A549 (cell line): ENCODE data around the gene KCTD5. TPM values are rescaled to one million over a fixed set of nuclear protein-coding genes. Genes with fewer than 3 reads are reported as not detected.

ENCODE experiments used
- ATAC-seq, 2 experiments: fragments of 200-7000 bp in 1 of 2; fragments of >200 bp in 1 of 2; cut with Nextera tagmentation in 1 of 2; cut with Tn5 transposase in 1 of 2; 3 replicates each; pipeline versions ENCODE4 v1.8.0 to v1.9.1; 2018 to 2020; ENCODE audit warnings: mild to moderate bottlenecking in 1 of 2, moderate library complexity in 1 of 2
- CTCF ChIA-PET: fragments of 300-600 bp; sonication (Branson Sonifier 250); formaldehyde crosslinking; extraction: SDS; loops from one replicate; lab custom pipeline; 2021; ENCODE audit warnings: antibody characterized with exemption, inconsistent platforms; lab: Yijun Ruan, JAX
- POLR2A ChIA-PET: fragments of 350-600 bp; formaldehyde crosslinking; extraction: SDS; loops from one replicate; lab custom pipeline; 2021; ENCODE audit warnings: antibody characterized with exemption, inconsistent platforms; lab: Yijun Ruan, JAX
- DNase-seq, 2 experiments: peaks; one replicate each; pipeline versions ENCODE4 v3.0.0 to v3.0.0-alpha.2; 2011 to 2016; ENCODE audit warnings: low read depth in 1 of 2, low spot score in 1 of 2
- FAIRE-seq: peaks from 2 replicates; lab custom pipeline; 2011; peaks lifted over from hg19 to GRCh38; lab: Jason Lieb, UNC
- H3K27ac ChIP-seq, 2 experiments: fragments of >200 bp; sonication (Bioruptor Twin); formaldehyde crosslinking; 3 replicates each; pipeline ENCODE4 v1.5.1; 2016 to 2017
- H3K4me1 ChIP-seq: fragments of >200 bp; sonication (Bioruptor Twin); formaldehyde crosslinking; 3 replicates; pipeline ENCODE4 v1.6.1; 2016
- H3K4me2 ChIP-seq: fragments of >200 bp; sonication (Bioruptor Twin); formaldehyde crosslinking; 3 replicates; pipeline ENCODE4 v1.6.1; 2016
- H3K4me3 ChIP-seq: fragments of >200 bp; sonication (Bioruptor Twin); formaldehyde crosslinking; 3 replicates; pipeline ENCODE4 v1.5.1; 2016
- H3K9me3 ChIP-seq: fragments of >200 bp; sonication (Bioruptor Twin); formaldehyde crosslinking; 3 replicates; pipeline ENCODE4 v1.6.1; 2016
- CBX2 ChIP-seq: fragments of 200-600 bp; sonication (generic); IDR thresholded peaks from 2 replicates; pipeline ENCODE4 v1.6.1; 2016; ENCODE audit warnings: low read depth, mild to moderate bottlenecking, borderline replicate concordance
- CBX8 ChIP-seq: fragments of 200-600 bp; sonication (generic); IDR thresholded peaks from 2 replicates; pipeline ENCODE4 v1.6.1; 2016
- CEBPB ChIP-seq, 2 experiments: fragments of >200 bp in 1 of 2; sonication (Bioruptor Twin) in 1 of 2; formaldehyde crosslinking in 1 of 2; IDR thresholded peaks; 2 replicates each; pipeline ENCODE4 v1.6.1; 2012 to 2016
- E2F6 ChIP-seq: IDR thresholded peaks from 2 replicates; pipeline ENCODE4 v1.6.1; 2012; ENCODE audit warnings: low read depth, borderline replicate concordance
- EHMT2 ChIP-seq: fragments of 200-600 bp; sonication (generic); IDR thresholded peaks from 2 replicates; pipeline ENCODE4 v1.6.1; 2016; ENCODE audit warnings: antibody characterized with exemption, low read depth, mild to moderate bottlenecking, moderate library complexity
- EP300 ChIP-seq, 2 experiments: fragments of >200 bp; sonication (Bioruptor Twin); formaldehyde crosslinking; IDR thresholded peaks; 2 replicates in 1 of 2; 3 replicates in 1 of 2; pipeline ENCODE4 v1.6.1; 2016 to 2017
- FOSL2 ChIP-seq, 2 experiments: fragments of 450-650 bp in 1 of 2; fragments of >200 bp in 1 of 2; sonication (Bioruptor Twin) in 1 of 2; formaldehyde crosslinking; IDR thresholded peaks; 2 replicates each; pipeline versions ENCODE4 v1.5.0 to v1.6.1; 2016 to 2020; ENCODE audit warnings: mild to moderate bottlenecking in 1 of 2, moderate library complexity in 1 of 2
- FOXS1 ChIP-seq: fragments of 250-450 bp; sonication (Bioruptor Pico); IDR thresholded peaks from 2 replicates; pipeline ENCODE4 v1.5.0; 2020; ENCODE audit warnings: mild to moderate bottlenecking, moderate library complexity
- HDAC2 ChIP-seq: fragments of 200-600 bp; sonication (generic); IDR thresholded peaks from 2 replicates; pipeline ENCODE4 v1.6.1; 2016
- HMGXB4 ChIP-seq: fragments of 250-450 bp; sonication (Bioruptor Pico); IDR thresholded peaks from 2 replicates; pipeline ENCODE4 v1.5.0; 2021; ENCODE audit warnings: mild to moderate bottlenecking, moderate library complexity, borderline replicate concordance
- HOXB13 ChIP-seq: fragments of 250-450 bp; sonication (Bioruptor Pico); IDR thresholded peaks from 2 replicates; pipeline ENCODE4 v1.5.0; 2020; ENCODE audit warnings: low read depth, mild to moderate bottlenecking, moderate library complexity
- HOXB5 ChIP-seq: fragments of 250-450 bp; sonication (Bioruptor Pico); IDR thresholded peaks from 2 replicates; pipeline ENCODE4 v1.5.0; 2020; ENCODE audit warnings: mild to moderate bottlenecking, moderate library complexity
- KDM5A ChIP-seq: fragments of 200-600 bp; sonication (generic); IDR thresholded peaks from 2 replicates; pipeline ENCODE4 v1.6.1; 2016; ENCODE audit warnings: antibody characterized with exemption, mild to moderate bottlenecking
- MAFK ChIP-seq: fragments of 450-650 bp; IDR thresholded peaks from 2 replicates; pipeline ENCODE4 v1.6.1; 2014; ENCODE audit not compliant: partially characterized antibody
- PHF8 ChIP-seq: fragments of 200-600 bp; sonication (generic); IDR thresholded peaks from 2 replicates; pipeline ENCODE4 v1.6.1; 2016; ENCODE audit warnings: low read depth, mild to moderate bottlenecking, antibody characterized with exemption, moderate library complexity, borderline replicate concordance
- POLR2A ChIP-seq: IDR thresholded peaks from 2 replicates; pipeline ENCODE4 v1.6.1; 2012; ENCODE audit warnings: mild to moderate bottlenecking, low read length
- RAD21 ChIP-seq, 2 experiments: fragments of >200 bp in 1 of 2; sonication (Bioruptor Twin) in 1 of 2; formaldehyde crosslinking in 1 of 2; IDR thresholded peaks in 1 of 2; conservative IDR thresholded peaks in 1 of 2; 2 replicates in 1 of 2; 3 replicates in 1 of 2; pipeline ENCODE4 v1.6.1; 2012 to 2018; ENCODE audit warnings: inconsistent platforms in 1 of 2
- RCOR1 ChIP-seq: fragments of 150-350 bp; IDR thresholded peaks from 2 replicates; pipeline ENCODE4 v1.6.1; 2014; ENCODE audit warnings: antibody characterized with exemption, low read length, low read depth
- RFX5 ChIP-seq: fragments of 450-650 bp; IDR thresholded peaks from 2 replicates; pipeline ENCODE4 v1.7.1; 2014; ENCODE audit warnings: antibody characterized with exemption, mild to moderate bottlenecking, moderate library complexity
- ZNF302 ChIP-seq: fragments of 250-450 bp; sonication (Bioruptor Pico); IDR thresholded peaks from 2 replicates; pipeline ENCODE4 v1.9.0; 2021; ENCODE audit warnings: inconsistent platforms, mild to moderate bottlenecking, moderate library complexity
- WGBS: methylation state at CpG from one replicate; pipeline ENCODE4 v1.1.6; 2017; ENCODE audit errors: missing lambda C conversion rate; 5-methylcytosine and 5-hydroxymethylcytosine counted together
- polyA plus RNA-seq, 4 experiments: library from polyadenylated mRNA; depleted of rRNA in 3 of 4; stranded (reverse); fragments of >200 nt; fragmentation: RNase III in 1 of 4; extraction: RNeasy Plus Mini Kit Qiagen cat#74134 plus additional on column Dnase treatment in 1 of 4; gene quantifications; 2 replicates in 3 of 4; 3 replicates in 1 of 4; pipeline ENCODE4 v1.2.3, GENCODE V29; 2011 to 2017
- TF ChIP-seq, protein P1 (sequence below): fragments of 450-650 bp; IDR thresholded peaks from 2 replicates; pipeline ENCODE4 v1.6.1; 2014; ENCODE audit warnings: antibody characterized with exemption
- TF ChIP-seq, protein P2 (sequence below): fragments of 200-600 bp; sonication (generic); IDR thresholded peaks from 2 replicates; pipeline ENCODE4 v1.6.1; 2016; ENCODE audit warnings: antibody characterized with exemption, mild to moderate bottlenecking, moderate library complexity
- TF ChIP-seq, protein P3 (sequence below): fragments of >200 bp; sonication (Bioruptor Twin); formaldehyde crosslinking; IDR thresholded peaks from 3 replicates; pipeline ENCODE4 v1.5.1; 2016

Gene KCTD5
- polyA plus RNA-seq, 2 of the 4 experiments (the other 2 are of a cell fraction), result 22.8 to 26.1 TPM

- H3K4me3 ChIP-seq, result no peak overlapping the region
- POLR2A ChIA-PET, result no interaction called here
- no peaks in the 10 kb centered on the region for H3K9me3 ChIP-seq
- H3K4me2 ChIP-seq, result no peak overlapping the region
- FAIRE-seq (no peak), ATAC-seq (peak in 1 of 2 experiments; percentile 3; a peak in 1 of 6 replicates), DNase-seq (no peak)
- no peak for TF ChIP-seq FOSL2 (IDR thresholded peaks at IDR 0.05)
- no peak for TF ChIP-seq FOSL2 (CRISPR knock-in tag; IDR thresholded peaks at IDR 0.05)
- TF ChIP-seq POLR2A, result no peak
- TF ChIP-seq FOXS1 (CRISPR knock-in tag), result no peak
- TF ChIP-seq EP300 (IDR thresholded peaks at IDR 0.05), result no peak
- TF ChIP-seq KDM5A, result no peak
- TF ChIP-seq HOXB5, result no peak
- TF ChIP-seq PHF8, result no peak
- no peak for TF ChIP-seq HMGXB4 (CRISPR knock-in tag)
- no peak for TF ChIP-seq MAFK
- no peak for TF ChIP-seq CEBPB (IDR thresholded peaks at IDR 0.05)
- no peak for TF ChIP-seq RCOR1
- no peak for TF ChIP-seq HOXB13
- no peak for TF ChIP-seq CBX2
- TF ChIP-seq, protein P1, sequence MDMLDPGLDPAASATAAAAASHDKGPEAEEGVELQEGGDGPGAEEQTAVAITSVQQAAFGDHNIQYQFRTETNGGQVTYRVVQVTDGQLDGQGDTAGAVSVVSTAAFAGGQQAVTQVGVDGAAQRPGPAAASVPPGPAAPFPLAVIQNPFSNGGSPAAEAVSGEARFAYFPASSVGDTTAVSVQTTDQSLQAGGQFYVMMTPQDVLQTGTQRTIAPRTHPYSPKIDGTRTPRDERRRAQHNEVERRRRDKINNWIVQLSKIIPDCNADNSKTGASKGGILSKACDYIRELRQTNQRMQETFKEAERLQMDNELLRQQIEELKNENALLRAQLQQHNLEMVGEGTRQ, result no peak
- no peak for TF ChIP-seq RAD21 (conservative IDR thresholded peaks at IDR 0.05 in 1 of 2, IDR thresholded peaks at IDR 0.05 in 1 of 2)
- no peak for TF ChIP-seq CBX8
- TF ChIP-seq EHMT2, result no peak
- no peak overlapping the region for H3K27ac ChIP-seq
- CTCF ChIA-PET, result no interaction called here
- no peaks in the 10 kb centered on the region for H3K4me1 ChIP-seq
- WGBS, result 90% methylated on average over 20 of the region's 20 CpGs
These were observed 27.8 kb downstream of the KCTD5 start for GRCh38 chr16:2710021-2710710.

DNA sequence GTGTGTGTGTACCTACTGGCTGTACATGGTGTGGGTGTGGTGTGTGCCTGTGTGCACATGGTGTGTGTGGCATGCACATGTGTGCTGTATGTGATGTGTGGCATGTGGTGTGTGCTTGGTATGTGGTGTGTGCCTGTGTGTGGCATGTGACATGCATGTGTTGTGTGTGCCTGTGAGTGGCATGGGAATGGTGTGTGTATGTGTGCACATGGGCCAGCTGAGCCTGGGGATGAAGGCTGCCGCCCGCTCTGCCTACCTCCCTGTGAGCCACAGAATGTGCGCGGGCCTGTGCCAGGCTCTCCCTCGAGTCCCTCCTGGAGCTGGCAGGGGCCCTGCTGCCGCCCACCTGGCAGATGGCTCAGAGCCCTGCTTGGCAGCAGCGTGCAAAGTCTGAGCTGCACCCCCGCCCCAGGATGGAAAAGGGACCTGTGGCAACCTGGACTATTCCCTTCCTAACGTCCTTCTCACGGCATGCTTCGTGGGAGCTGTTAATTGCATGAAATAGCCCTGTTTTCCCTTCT, 28.4 kb downstream of the KCTD5 start:
- Histone ChIP-seq H3K27ac (no peak overlapping the region), H3K4me2 (no peak overlapping the region), H3K4me1 (no peaks in the 10 kb centered on the region), H3K9me3 (no peaks in the 10 kb centered on the region), H3K4me3 (no peak overlapping the region)
- TF ChIP-seq HMGXB4 (CRISPR knock-in tag) (no peak), HDAC2 (no peak), E2F6 (no peak), ZNF302 (no peak), RFX5 (no peak)
- TF ChIP-seq, protein P2, sequence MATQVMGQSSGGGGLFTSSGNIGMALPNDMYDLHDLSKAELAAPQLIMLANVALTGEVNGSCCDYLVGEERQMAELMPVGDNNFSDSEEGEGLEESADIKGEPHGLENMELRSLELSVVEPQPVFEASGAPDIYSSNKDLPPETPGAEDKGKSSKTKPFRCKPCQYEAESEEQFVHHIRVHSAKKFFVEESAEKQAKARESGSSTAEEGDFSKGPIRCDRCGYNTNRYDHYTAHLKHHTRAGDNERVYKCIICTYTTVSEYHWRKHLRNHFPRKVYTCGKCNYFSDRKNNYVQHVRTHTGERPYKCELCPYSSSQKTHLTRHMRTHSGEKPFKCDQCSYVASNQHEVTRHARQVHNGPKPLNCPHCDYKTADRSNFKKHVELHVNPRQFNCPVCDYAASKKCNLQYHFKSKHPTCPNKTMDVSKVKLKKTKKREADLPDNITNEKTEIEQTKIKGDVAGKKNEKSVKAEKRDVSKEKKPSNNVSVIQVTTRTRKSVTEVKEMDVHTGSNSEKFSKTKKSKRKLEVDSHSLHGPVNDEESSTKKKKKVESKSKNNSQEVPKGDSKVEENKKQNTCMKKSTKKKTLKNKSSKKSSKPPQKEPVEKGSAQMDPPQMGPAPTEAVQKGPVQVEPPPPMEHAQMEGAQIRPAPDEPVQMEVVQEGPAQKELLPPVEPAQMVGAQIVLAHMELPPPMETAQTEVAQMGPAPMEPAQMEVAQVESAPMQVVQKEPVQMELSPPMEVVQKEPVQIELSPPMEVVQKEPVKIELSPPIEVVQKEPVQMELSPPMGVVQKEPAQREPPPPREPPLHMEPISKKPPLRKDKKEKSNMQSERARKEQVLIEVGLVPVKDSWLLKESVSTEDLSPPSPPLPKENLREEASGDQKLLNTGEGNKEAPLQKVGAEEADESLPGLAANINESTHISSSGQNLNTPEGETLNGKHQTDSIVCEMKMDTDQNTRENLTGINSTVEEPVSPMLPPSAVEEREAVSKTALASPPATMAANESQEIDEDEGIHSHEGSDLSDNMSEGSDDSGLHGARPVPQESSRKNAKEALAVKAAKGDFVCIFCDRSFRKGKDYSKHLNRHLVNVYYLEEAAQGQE, result no peak
- TF ChIP-seq, protein P3, sequence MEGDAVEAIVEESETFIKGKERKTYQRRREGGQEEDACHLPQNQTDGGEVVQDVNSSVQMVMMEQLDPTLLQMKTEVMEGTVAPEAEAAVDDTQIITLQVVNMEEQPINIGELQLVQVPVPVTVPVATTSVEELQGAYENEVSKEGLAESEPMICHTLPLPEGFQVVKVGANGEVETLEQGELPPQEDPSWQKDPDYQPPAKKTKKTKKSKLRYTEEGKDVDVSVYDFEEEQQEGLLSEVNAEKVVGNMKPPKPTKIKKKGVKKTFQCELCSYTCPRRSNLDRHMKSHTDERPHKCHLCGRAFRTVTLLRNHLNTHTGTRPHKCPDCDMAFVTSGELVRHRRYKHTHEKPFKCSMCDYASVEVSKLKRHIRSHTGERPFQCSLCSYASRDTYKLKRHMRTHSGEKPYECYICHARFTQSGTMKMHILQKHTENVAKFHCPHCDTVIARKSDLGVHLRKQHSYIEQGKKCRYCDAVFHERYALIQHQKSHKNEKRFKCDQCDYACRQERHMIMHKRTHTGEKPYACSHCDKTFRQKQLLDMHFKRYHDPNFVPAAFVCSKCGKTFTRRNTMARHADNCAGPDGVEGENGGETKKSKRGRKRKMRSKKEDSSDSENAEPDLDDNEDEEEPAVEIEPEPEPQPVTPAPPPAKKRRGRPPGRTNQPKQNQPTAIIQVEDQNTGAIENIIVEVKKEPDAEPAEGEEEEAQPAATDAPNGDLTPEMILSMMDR, result no peak
- FAIRE-seq (no peak), DNase-seq (no peak), ATAC-seq (0 out of 6 replicates have a peak, but pooled peaks of 1 of the 2 experiments have one; percentile 2)
- WGBS, result 85% methylated on average over 11 of the region's 11 CpGs
- CTCF ChIA-PET, result no interaction called here
- POLR2A ChIA-PET, result no interaction called here
